Metanephros (tissue), 2 donors: ENCODE results near the gene ASTN2. TPM values are rescaled to one million over a fixed set of nuclear protein-coding genes. Genes with fewer than 3 reads are reported as not detected.

ENCODE experiments used
- small RNA-seq: library from RNA; depleted of rRNA; stranded (forward); fragments of <200 nt; gene quantifications from one replicate; pipeline ENCODE3, GENCODE V24; 2014; ENCODE audit warnings: low replicate concordance
- total RNA-seq: library from RNA; depleted of rRNA; stranded (reverse); fragments of >200 nt; gene quantifications from one replicate; pipeline ENCODE4 v1.2.3, GENCODE V29; 2014

The ASTN2 gene, protein sequence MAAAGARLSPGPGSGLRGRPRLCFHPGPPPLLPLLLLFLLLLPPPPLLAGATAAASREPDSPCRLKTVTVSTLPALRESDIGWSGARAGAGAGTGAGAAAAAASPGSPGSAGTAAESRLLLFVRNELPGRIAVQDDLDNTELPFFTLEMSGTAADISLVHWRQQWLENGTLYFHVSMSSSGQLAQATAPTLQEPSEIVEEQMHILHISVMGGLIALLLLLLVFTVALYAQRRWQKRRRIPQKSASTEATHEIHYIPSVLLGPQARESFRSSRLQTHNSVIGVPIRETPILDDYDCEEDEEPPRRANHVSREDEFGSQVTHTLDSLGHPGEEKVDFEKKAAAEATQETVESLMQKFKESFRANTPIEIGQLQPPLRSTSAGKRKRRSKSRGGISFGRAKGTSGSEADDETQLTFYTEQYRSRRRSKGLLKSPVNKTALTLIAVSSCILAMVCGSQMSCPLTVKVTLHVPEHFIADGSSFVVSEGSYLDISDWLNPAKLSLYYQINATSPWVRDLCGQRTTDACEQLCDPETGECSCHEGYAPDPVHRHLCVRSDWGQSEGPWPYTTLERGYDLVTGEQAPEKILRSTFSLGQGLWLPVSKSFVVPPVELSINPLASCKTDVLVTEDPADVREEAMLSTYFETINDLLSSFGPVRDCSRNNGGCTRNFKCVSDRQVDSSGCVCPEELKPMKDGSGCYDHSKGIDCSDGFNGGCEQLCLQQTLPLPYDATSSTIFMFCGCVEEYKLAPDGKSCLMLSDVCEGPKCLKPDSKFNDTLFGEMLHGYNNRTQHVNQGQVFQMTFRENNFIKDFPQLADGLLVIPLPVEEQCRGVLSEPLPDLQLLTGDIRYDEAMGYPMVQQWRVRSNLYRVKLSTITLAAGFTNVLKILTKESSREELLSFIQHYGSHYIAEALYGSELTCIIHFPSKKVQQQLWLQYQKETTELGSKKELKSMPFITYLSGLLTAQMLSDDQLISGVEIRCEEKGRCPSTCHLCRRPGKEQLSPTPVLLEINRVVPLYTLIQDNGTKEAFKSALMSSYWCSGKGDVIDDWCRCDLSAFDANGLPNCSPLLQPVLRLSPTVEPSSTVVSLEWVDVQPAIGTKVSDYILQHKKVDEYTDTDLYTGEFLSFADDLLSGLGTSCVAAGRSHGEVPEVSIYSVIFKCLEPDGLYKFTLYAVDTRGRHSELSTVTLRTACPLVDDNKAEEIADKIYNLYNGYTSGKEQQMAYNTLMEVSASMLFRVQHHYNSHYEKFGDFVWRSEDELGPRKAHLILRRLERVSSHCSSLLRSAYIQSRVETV (N-terminal part only)
- 19.0 TPM for total RNA-seq

GRCh38 chr9:117414906-117415331 is at the start of gene ASTN2:
Gene ASTN2 (minus strand): TSS chr9:117415057. CDS start chr9:117414938, 119 bp downstream.

GRCh38 chr9:116687074-116687753 is 727.6 kb downstream of the ASTN2 start, which contains the start of gene TRIM32:
Gene TRIM32 (plus strand): TSS chr9:116687305. CDS start chr9:116697743, 10,438 bp downstream.

Small RNA genes within 50 kb of the gene (small RNA-seq; reads per million reads assigned to genes)
- not detected for gene SNORA70C
